Ovary (tissue), 9 donors: ENCODE results near the gene ARG1. TPM values are rescaled to one million over a fixed set of nuclear protein-coding genes. Genes with fewer than 3 reads are reported as not detected.

ENCODE experiments used
- DNase-seq, 5 donors: peaks; one replicate each; pipeline ENCODE4 v3.0.0-alpha.2; 2019 to 2020
- H3K27ac ChIP-seq, 2 donors: fragments of 200-600 bp; one replicate each; pipeline versions ENCODE4 v1.5.1 to v1.8.0; 2019 to 2022
- H3K27me3 ChIP-seq: fragments of 200-600 bp; one replicate; pipeline ENCODE4 v1.8.0; 2022
- H3K36me3 ChIP-seq: fragments of 200-600 bp; sonication (generic); one replicate; pipeline ENCODE4 v1.5.1; 2019
- H3K4me1 ChIP-seq: one replicate; pipeline ENCODE4 v1.8.1; 2013; ENCODE audit warnings: mild to moderate bottlenecking, moderate library complexity; ENCODE audit not compliant: insufficient read depth
- H3K4me3 ChIP-seq: fragments of 200-600 bp; sonication (generic); one replicate; pipeline ENCODE4 v1.5.1; 2017
- H3K9me3 ChIP-seq, 2 donors: fragments of 200-600 bp in 1 of 2; sonication (generic) in 1 of 2; one replicate each; pipeline versions ENCODE4 v1.5.1 to v1.8.1; 2013 to 2019; ENCODE audit warnings: mild to moderate bottlenecking in 1 of 2, moderate library complexity in 1 of 2
- EP300 ChIP-seq: sonication (generic); formaldehyde crosslinking; IDR thresholded peaks from one replicate; pipeline ENCODE4 v1.6.1; 2017; ENCODE audit warnings: antibody characterized with exemption
- POLR2A ChIP-seq: fragments of 450-650 bp; IDR thresholded peaks from one replicate; pipeline ENCODE4 v1.6.1; 2017; ENCODE audit warnings: antibody characterized with exemption, mild to moderate bottlenecking, moderate library complexity
- WGBS, 3 donors: extraction: QIAGEN DNeasy Blood & Tissue Kit in 1 of 3; methylation state at CpG; one replicate each; pipeline versions ENCODE4 v1.1.5 to v1.1.7; 2013 to 2017; 5-methylcytosine and 5-hydroxymethylcytosine counted together
- intact Hi-C, 4 donors: fragments of 100-400 bp; cut with DNase I; formaldehyde crosslinking; loops; one replicate each; pipeline versions ENCODE4 v1.11.0 to v1.15.1; 2022 to 2023
- polyA plus RNA-seq, 2 donors: library from polyadenylated mRNA; stranded (reverse); fragments of 200-250 nt in 1 of 2; fragments of 350-450 nt in 1 of 2; fragmentation: Illumina TruSeq in 1 of 2; extraction: RNeasy Lipid Tissue Mini Kit (QIAGEN cat#74804) in 1 of 2; gene quantifications; one replicate each; pipeline ENCODE4 v1.2.3, GENCODE V29; 2013 to 2014
- total RNA-seq, 7 donors: library from RNA; depleted of rRNA in 2 of 7; stranded (reverse); fragments of >200 nt in 2 of 7; fragmentation: NEBNext Ultra II Directional in 3 of 7; extraction: Animal tissue kit (Norgen Biotek cat#: 25700) in 3 of 7; gene quantifications; one replicate each; pipeline versions ENCODE4 v1.1.0 to v1.2.4, GENCODE V29; 2016 to 2023
- TF ChIP-seq, protein P1 (sequence below), 3 donors: fragments of 450-650 bp in 2 of 3; fragments of 200-600 bp in 1 of 3; IDR thresholded peaks; one replicate each; pipeline versions ENCODE4 v1.5.1 to v1.8.0; 2016 to 2022; ENCODE audit warnings: antibody characterized with exemption in 3 of 3, mild to moderate bottlenecking in 1 of 3
- donor health status: DM: no; HTN: no; CAD: no; lungs with moderate emphysema.
- donor health status: DM: no; HTN: no; CAD: no.
- donor health status: Bipolar disorder and iron deficiency.
- donor health status: DM: yes; HTN: yes; CAD: no.
- donor health status: DM: no; HTN: no; CAD: no.
- donor health status: DM: yes; HTN: yes; CAD: no.

Gene ARG1
- total and polyA plus RNA-seq, 9 donors: 0.08 to 0.69 (median 0.30) TPM; not detected in 4

DNA sequence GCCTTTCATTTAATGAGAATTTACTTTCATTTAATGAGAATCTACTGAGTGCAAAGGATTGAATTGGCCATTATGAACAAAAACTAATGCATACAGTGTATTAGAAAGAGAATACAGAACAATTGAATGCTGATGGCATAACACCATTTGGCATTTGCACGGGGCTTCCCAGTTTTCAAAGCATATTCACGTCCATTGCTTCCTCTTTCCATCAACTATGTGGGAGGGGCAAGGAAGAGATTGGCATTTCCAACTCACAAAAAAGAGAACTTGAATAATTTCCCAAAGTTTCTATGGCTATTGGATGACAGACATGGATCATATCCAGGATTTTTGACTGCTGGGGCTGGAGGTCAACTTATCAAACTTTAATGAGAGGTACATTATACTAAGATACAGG lies 23.2 kb upstream of the ARG1 start:
- H3K27ac ChIP-seq: no peak overlapping the region
- H3K9me3 ChIP-seq: no peaks in the 10 kb centered on the region
- H3K27me3 ChIP-seq: no peaks in the 10 kb centered on the region
- TF ChIP-seq EP300 (no peak), POLR2A (no peak)
- TF ChIP-seq, protein P1, sequence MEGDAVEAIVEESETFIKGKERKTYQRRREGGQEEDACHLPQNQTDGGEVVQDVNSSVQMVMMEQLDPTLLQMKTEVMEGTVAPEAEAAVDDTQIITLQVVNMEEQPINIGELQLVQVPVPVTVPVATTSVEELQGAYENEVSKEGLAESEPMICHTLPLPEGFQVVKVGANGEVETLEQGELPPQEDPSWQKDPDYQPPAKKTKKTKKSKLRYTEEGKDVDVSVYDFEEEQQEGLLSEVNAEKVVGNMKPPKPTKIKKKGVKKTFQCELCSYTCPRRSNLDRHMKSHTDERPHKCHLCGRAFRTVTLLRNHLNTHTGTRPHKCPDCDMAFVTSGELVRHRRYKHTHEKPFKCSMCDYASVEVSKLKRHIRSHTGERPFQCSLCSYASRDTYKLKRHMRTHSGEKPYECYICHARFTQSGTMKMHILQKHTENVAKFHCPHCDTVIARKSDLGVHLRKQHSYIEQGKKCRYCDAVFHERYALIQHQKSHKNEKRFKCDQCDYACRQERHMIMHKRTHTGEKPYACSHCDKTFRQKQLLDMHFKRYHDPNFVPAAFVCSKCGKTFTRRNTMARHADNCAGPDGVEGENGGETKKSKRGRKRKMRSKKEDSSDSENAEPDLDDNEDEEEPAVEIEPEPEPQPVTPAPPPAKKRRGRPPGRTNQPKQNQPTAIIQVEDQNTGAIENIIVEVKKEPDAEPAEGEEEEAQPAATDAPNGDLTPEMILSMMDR (IDR thresholded peaks at IDR 0.05): no peak
- DNase-seq: no peak
- no peaks in the 10 kb centered on the region for H3K4me1 ChIP-seq
- intact Hi-C loops: no loop called here
- no peaks in the 10 kb centered on the region for H3K36me3 ChIP-seq
- no peak overlapping the region for H3K4me3 ChIP-seq
- 64 to 80% (median 66%) methylated on average over 2 of the region's 2 CpGs for WGBS, 3 donors

DNA sequence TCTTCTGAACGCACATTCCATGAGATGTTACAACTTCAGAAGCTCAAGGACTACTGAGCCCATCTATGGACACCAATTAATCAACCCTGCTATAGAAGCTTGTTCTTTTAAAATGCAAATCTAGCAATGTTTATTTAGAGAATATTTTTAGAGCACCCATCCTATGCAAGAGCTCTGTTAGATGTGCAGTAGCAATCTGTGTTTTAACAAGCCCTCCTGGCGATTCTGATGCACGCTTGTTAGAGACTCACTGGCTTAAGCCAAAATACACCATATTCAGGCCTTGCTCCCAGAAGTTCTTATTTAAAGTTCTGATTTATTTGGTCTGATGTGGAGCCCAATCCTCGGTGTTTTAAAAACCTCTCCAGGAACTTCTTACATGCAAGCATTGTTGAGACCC lies 21.1 kb upstream of the ARG1 start:
- Histone ChIP-seq H3K4me1 (no peaks in the 10 kb centered on the region), H3K9me3 (no peaks in the 10 kb centered on the region), H3K27me3 (no peaks in the 10 kb centered on the region), H3K4me3 (no peak overlapping the region), H3K36me3 (no peaks in the 10 kb centered on the region), H3K27ac (no peak overlapping the region)
- TF ChIP-seq EP300 (no peak), POLR2A (no peak)
- TF ChIP-seq, protein P1 (IDR thresholded peaks at IDR 0.05): no peak
- intact Hi-C loops: no loop called here
- DNase-seq: no peak
- WGBS, 3 donors: 79 to 85% (median 81%) methylated on average over 4 of the region's 4 CpGs

DNA sequence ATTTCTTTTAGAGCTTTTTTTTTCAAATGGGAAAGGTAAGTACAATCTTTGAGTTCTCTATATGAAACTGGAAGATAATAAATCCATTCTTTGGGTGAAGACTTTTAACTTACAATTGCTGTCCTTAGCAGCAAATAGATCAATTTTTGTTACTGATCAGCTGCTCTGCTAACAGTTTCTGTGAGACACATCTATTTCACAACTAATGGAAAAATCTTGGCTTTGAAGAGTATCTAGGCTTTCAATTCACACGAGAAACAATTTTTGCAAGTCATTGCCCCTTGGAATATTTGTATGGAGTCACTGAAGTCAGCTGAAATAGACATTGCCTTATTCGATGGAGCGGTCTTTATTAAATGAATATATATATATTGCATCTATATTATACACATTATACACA lies 20.5 kb upstream of the ARG1 start:
- intact Hi-C loops: no loop called here
- Histone ChIP-seq H3K27ac (no peak overlapping the region), H3K4me3 (no peak overlapping the region), H3K9me3 (no peaks in the 10 kb centered on the region), H3K27me3 (no peaks in the 10 kb centered on the region), H3K4me1 (no peaks in the 10 kb centered on the region), H3K36me3 (no peaks in the 10 kb centered on the region)
- WGBS, 3 donors: 90 to 92% (median 92%) methylated on average over 3 of the region's 3 CpGs
- TF ChIP-seq POLR2A (no peak), EP300 (no peak)
- TF ChIP-seq, protein P1 (IDR thresholded peaks at IDR 0.05): no peak
- DNase-seq: no peak

DNA sequence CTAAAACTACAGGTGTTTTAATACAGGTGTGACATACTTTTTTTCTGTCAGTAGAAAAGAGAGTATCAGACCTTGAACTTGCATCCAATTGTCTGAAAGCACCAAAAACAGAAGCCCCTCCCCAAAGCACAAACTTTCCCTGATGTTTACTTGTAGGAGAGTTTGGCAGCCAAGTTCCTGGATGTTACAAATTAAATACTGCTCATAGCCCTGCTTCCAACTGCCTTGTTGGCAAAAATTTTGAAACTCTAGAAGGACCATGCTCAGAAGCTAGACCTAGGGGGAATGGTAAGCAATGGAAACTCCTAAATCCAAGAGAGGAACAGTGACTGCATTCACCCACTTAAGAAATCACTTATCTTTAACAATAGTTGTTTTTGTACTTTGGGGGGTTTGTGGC lies 17.0 kb upstream of the ARG1 start:
- intact Hi-C loops: no loop called here
- no peak for DNase-seq
- H3K9me3 ChIP-seq: no peaks in the 10 kb centered on the region
- no peaks in the 10 kb centered on the region for H3K4me1 ChIP-seq
- H3K36me3 ChIP-seq: no peaks in the 10 kb centered on the region
- H3K27ac ChIP-seq: no peak overlapping the region
- TF ChIP-seq POLR2A (no peak), EP300 (no peak)
- TF ChIP-seq, protein P1 (IDR thresholded peaks at IDR 0.05): no peak
- no peak overlapping the region for H3K4me3 ChIP-seq
- no peaks in the 10 kb centered on the region for H3K27me3 ChIP-seq

DNA sequence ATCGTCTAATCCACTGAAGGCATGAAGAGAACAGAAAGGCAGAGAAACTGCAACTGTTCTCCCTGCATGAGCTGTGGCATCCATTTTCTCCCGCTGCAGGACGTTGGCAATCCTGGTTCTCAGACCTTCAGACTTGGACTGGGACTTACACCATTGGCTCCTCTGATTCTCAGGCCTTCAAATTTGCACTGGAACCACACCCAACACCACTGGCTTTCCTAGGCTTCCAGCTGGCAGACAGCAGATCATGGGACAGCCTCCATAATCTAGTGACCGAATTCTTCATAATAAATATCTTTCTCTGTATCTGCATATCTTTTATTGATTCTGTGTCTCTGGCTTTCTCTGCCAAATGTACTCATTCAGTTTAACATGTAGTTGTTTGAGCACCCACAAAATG lies 14.1 kb upstream of the ARG1 start:
- DNase-seq: no peak
- no peak overlapping the region for H3K27ac ChIP-seq
- WGBS, 3 donors: 82 to 87% (median 84%) methylated on average over 4 of the region's 4 CpGs
- H3K36me3 ChIP-seq: no peaks in the 10 kb centered on the region
- no peaks in the 10 kb centered on the region for H3K27me3 ChIP-seq
- TF ChIP-seq EP300 (no peak), POLR2A (no peak)
- TF ChIP-seq, protein P1 (IDR thresholded peaks at IDR 0.05): no peak
- intact Hi-C loops: no loop called here
- H3K4me1 ChIP-seq: no peaks in the 10 kb centered on the region
- H3K9me3 ChIP-seq: no peaks in the 10 kb centered on the region
- no peak overlapping the region for H3K4me3 ChIP-seq
